Measurements from ENCODE around the gene ATN1. TPM values are rescaled to one million over a fixed set of nuclear protein-coding genes. Genes with fewer than 3 reads are reported as not detected.

Gene ATN1
- total RNA-seq, 2 donors from 2014 or later: 36.1 to 86.7 TPM

DNA sequence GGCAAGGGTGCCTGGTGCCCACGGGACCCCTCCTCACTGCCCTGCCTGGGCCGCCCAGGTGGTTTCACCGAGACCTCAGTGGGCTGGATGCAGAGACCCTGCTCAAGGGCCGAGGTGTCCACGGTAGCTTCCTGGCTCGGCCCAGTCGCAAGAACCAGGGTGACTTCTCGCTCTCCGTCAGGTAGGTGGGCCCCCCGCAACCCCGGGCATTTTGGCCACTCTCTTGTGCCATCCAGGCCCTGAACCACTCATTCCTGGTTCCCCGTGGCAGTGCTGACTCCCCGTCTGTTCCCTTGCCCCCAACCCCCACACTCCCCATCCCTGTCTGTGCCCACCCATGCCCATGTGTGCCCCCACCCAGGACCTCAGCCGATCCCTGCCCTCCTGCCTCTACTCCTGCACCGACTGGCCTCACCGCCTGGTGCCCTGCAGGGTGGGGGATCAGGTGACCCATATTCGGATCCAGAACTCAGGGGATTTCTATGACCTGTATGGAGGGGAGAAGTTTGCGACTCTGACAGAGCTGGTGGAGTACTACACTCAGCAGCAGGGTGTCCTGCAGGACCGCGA, 23.9 kb downstream of the ATN1 start:
- Histone ChIP-seq H3K27ac (peak overlapping the region in 2 of 4 donors; percentile 27 to 55), H3K4me3 (no peak overlapping the region), H3K27me3 (no peaks in the 10 kb centered on the region), H3K4me1 (peaks cover 12% of the 10 kb centered on the region), H3K9me3 (no peaks in the 10 kb centered on the region), H3K36me3 (replicated peaks in 1 of 2; ENCODE audit: insufficient read depth in 1 of 2, low read depth in 2 of 2) (peaks cover 0 to 3% of the 10 kb centered on the region in 2 donors)
- no peak for ATAC-seq
- TF ChIP-seq, protein P1, sequence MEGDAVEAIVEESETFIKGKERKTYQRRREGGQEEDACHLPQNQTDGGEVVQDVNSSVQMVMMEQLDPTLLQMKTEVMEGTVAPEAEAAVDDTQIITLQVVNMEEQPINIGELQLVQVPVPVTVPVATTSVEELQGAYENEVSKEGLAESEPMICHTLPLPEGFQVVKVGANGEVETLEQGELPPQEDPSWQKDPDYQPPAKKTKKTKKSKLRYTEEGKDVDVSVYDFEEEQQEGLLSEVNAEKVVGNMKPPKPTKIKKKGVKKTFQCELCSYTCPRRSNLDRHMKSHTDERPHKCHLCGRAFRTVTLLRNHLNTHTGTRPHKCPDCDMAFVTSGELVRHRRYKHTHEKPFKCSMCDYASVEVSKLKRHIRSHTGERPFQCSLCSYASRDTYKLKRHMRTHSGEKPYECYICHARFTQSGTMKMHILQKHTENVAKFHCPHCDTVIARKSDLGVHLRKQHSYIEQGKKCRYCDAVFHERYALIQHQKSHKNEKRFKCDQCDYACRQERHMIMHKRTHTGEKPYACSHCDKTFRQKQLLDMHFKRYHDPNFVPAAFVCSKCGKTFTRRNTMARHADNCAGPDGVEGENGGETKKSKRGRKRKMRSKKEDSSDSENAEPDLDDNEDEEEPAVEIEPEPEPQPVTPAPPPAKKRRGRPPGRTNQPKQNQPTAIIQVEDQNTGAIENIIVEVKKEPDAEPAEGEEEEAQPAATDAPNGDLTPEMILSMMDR (IDR thresholded peaks at IDR 0.05): no peak
- TF ChIP-seq POLR2A (IDR thresholded peaks at IDR 0.05): no peak
- WGBS, 2 donors: 73 to 80% methylated on average over 11 to 20 of the region's 20 CpGs
- intact Hi-C loops (cut with DNase I): no loop called here
- DNase-seq: no peak

- Histone ChIP-seq H3K4me1 (peaks cover 6% of the 10 kb centered on the region), H3K27ac (peak overlapping the region in 1 of 4 donors; percentile 69), H3K36me3 (replicated peaks in 1 of 2; ENCODE audit: insufficient read depth in 1 of 2, low read depth in 2 of 2) (peaks cover 0 to 5% of the 10 kb centered on the region in 2 donors), H3K9me3 (no peaks in the 10 kb centered on the region), H3K4me3 (no peak overlapping the region), H3K27me3 (no peaks in the 10 kb centered on the region)
- ATAC-seq: no peak
- no peak for TF ChIP-seq POLR2A (IDR thresholded peaks at IDR 0.05)
- TF ChIP-seq, protein P1 (IDR thresholded peaks at IDR 0.05): no peak
- no peak for DNase-seq
- intact Hi-C loops (cut with DNase I): no loop called here
- 68 to 89% methylated on average over 9 to 21 of the region's 22 CpGs for WGBS, 2 donors
Observed at GRCh38 chr12:6952121-6952862, 24.5 kb downstream of the ATN1 start.

DNA sequence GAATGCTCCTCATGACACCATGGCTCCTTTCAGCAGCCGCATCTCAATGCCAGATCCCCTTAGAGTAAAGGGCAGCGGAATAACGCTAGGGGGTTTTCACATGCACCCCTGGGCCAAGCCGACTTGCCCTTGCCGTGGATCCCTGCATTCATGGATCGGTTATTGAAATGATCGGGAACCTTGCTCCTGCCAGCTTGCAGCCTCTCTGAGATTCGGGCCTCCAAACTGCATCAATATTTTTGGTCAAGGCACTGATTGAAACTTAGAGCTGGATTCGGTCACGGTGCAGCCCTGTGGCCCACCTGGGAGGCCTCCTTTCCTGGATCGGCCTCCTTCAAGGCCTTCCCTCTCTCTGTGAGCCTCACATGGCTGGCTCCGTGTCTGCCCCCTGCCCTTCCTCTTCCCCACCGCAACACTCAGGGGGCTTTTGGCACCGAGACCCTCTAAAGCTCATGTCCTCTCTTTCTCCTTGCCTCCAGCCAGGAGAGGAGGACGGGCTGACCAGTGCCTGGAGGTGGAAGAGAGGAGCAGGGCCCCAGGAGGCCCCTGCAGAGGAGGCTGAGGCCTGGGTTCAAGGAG, 25.2 kb downstream of the ATN1 start:
- DNase-seq: no peak
- H3K27ac ChIP-seq: peak overlapping the region in 2 of 4 donors; percentile 23 to 69
- intact Hi-C loops (cut with DNase I): no loop called here
- no peak overlapping the region for H3K4me3 ChIP-seq
- H3K9me3 ChIP-seq: no peaks in the 10 kb centered on the region
- peaks cover 5% of the 10 kb centered on the region for H3K4me1 ChIP-seq
- WGBS, 2 donors: 71 to 92% methylated on average over 15 of the region's 15 CpGs
- ATAC-seq: no peak
- H3K36me3 ChIP-seq (replicated peaks in 1 of 2; ENCODE audit: insufficient read depth in 1 of 2, low read depth in 2 of 2): peaks cover 0 to 5% of the 10 kb centered on the region in 2 donors
- TF ChIP-seq, protein P1 (IDR thresholded peaks at IDR 0.05): no peak
- no peak for TF ChIP-seq POLR2A (IDR thresholded peaks at IDR 0.05)
- no peaks in the 10 kb centered on the region for H3K27me3 ChIP-seq

- Histone ChIP-seq H3K36me3 (replicated peaks in 1 of 2; ENCODE audit: insufficient read depth in 1 of 2, low read depth in 2 of 2) (peaks cover 0 to 5% of the 10 kb centered on the region in 2 donors), H3K27ac (peak overlapping the region in 2 of 4 donors; percentile 23 to 69), H3K4me3 (no peak overlapping the region), H3K27me3 (no peaks in the 10 kb centered on the region), H3K9me3 (no peaks in the 10 kb centered on the region), H3K4me1 (peaks cover 5% of the 10 kb centered on the region)
- TF ChIP-seq, protein P1 (IDR thresholded peaks at IDR 0.05): no peak
- TF ChIP-seq POLR2A (IDR thresholded peaks at IDR 0.05): peak in 2 of 3 donors; percentile 21 to 53
- DNase-seq: peak in 1 of 4 donors; percentile 66
- intact Hi-C loops (cut with DNase I): no loop called here
- WGBS, 2 donors: 63 to 80% methylated on average over 17 to 24 of the region's 24 CpGs
- no peak for ATAC-seq
Observed at GRCh38 chr12:6953442-6954315, 25.9 kb downstream of the ATN1 start.

All from body of pancreas (tissue), 4 donors.